Chondrocyte (in vitro differentiated cells): ENCODE results near the gene SETBP1. TPM values are rescaled to one million over a fixed set of nuclear protein-coding genes. Genes with fewer than 3 reads are reported as not detected.

Experiments
- DNase-seq: peaks from one replicate; pipeline ENCODE4 v3.0.0; 2021; ENCODE audit warnings: mixed read lengths, low spot score
- H3K27ac Mint-ChIP-seq: one replicate; pipeline ENCODE4 v1.8.0; 2021; ENCODE audit warnings: mild to moderate bottlenecking, moderate library complexity, mixed read lengths; ENCODE audit not compliant: unreplicated experiment
- H3K27me3 Mint-ChIP-seq: 2 replicates; pipeline ENCODE4 v1.8.0; 2021; ENCODE audit warnings: low read depth, mixed read lengths
- H3K36me3 Mint-ChIP-seq: 2 replicates; pipeline ENCODE4 v1.8.0; 2021; ENCODE audit warnings: low read depth, mixed read lengths
- H3K4me1 Mint-ChIP-seq: 2 replicates; pipeline ENCODE4 v1.8.0; 2021; ENCODE audit warnings: low read depth, mild to moderate bottlenecking, mixed read lengths
- H3K4me3 Mint-ChIP-seq: one replicate; pipeline ENCODE4 v1.8.0; 2021; ENCODE audit warnings: mild to moderate bottlenecking, moderate library complexity, mixed read lengths; ENCODE audit not compliant: unreplicated experiment
- H3K9me3 Mint-ChIP-seq: 2 replicates; pipeline ENCODE4 v1.8.0; 2021; ENCODE audit warnings: low read depth, mixed read lengths
- CTCF ChIP-seq: fragments of 200-600 bp; sonication (generic); IDR thresholded peaks from 2 replicates; pipeline ENCODE4 v1.5.0; 2021; ENCODE audit warnings: antibody characterized with exemption, mild to moderate bottlenecking, moderate library complexity
- total RNA-seq: library from RNA; stranded (reverse); gene quantifications from 3 replicates; pipeline ENCODE4 v1.2.1, GENCODE V29; 2021

The SETBP1 gene
- total RNA-seq, 1 donor from 2014 or later = 29.3 TPM

GRCh38 chr18:44747157-44747556 is 66.5 kb downstream of the SETBP1 start:
- Mint-ChIP-seq H3K36me3 (peaks cover 7% of the 10 kb centered on the region), H3K4me1 (peaks cover 32% of the 10 kb centered on the region), H3K4me3 (no peak overlapping the region), H3K27ac (no peak overlapping the region), H3K9me3 (no peaks in the 10 kb centered on the region), H3K27me3 (no peaks in the 10 kb centered on the region)
- no peak for DNase-seq
- no peak for TF ChIP-seq CTCF

GRCh38 chr18:44748582-44748981 is 67.9 kb downstream of the SETBP1 start:
- Mint-ChIP-seq H3K4me3 (no peak overlapping the region), H3K9me3 (no peaks in the 10 kb centered on the region), H3K27me3 (no peaks in the 10 kb centered on the region), H3K4me1 (peaks cover 21% of the 10 kb centered on the region), H3K27ac (no peak overlapping the region), H3K36me3 (peaks cover 9% of the 10 kb centered on the region)
- no peak for TF ChIP-seq CTCF
- no peak for DNase-seq

GRCh38 chr18:44750774-44751173 is 70.1 kb downstream of the SETBP1 start:
- Mint-ChIP-seq H3K4me3 (no peak overlapping the region), H3K9me3 (no peaks in the 10 kb centered on the region), H3K27ac (no peak overlapping the region), H3K4me1 (peaks cover 13% of the 10 kb centered on the region), H3K36me3 (peaks cover 6% of the 10 kb centered on the region), H3K27me3 (no peaks in the 10 kb centered on the region)
- no peak for DNase-seq
- no peak for TF ChIP-seq CTCF

GRCh38 chr18:44754567-44754966 is 73.9 kb downstream of the SETBP1 start:
- Mint-ChIP-seq H3K9me3 (no peaks in the 10 kb centered on the region), H3K27me3 (no peaks in the 10 kb centered on the region), H3K36me3 (peaks cover 4% of the 10 kb centered on the region), H3K4me1 (peaks cover 3% of the 10 kb centered on the region), H3K27ac (no peak overlapping the region), H3K4me3 (no peak overlapping the region)
- no peak for DNase-seq
- TF ChIP-seq CTCF = no peak

- Mint-ChIP-seq H3K4me3 (no peak overlapping the region), H3K27ac (no peak overlapping the region)
- DNase-seq = no peak
Measured at GRCh38 chr18:44758861-44759631, 78.4 kb downstream of the SETBP1 start.

More at GRCh38 chr18:44758861-44759631, 78.4 kb downstream of the SETBP1 start:
- no peaks in the 10 kb centered on the region for H3K27me3 Mint-ChIP-seq
- H3K36me3 Mint-ChIP-seq = peaks cover 1% of the 10 kb centered on the region
- H3K9me3 Mint-ChIP-seq = no peaks in the 10 kb centered on the region
- TF ChIP-seq CTCF = no peak
- peaks cover 4% of the 10 kb centered on the region for H3K4me1 Mint-ChIP-seq
